Testis (tissue), 3 donors: ENCODE data around the gene CCL14. TPM values are rescaled to one million over a fixed set of nuclear protein-coding genes. Genes with fewer than 3 reads are reported as not detected.

Experiments
- DNase-seq: peaks from one replicate; pipeline ENCODE4 v3.0.0-alpha.2; 2019
- H3K27ac ChIP-seq, 2 donors: fragments of 200-600 bp; sonication (generic); one replicate each; pipeline ENCODE4 v1.5.1; 2019
- H3K27me3 ChIP-seq: fragments of 200-600 bp; sonication (generic); one replicate; pipeline ENCODE4 v1.5.1; 2019
- H3K36me3 ChIP-seq: fragments of 200-600 bp; sonication (generic); one replicate; pipeline ENCODE4 v1.5.1; 2017; ENCODE audit warnings: low read depth; ENCODE audit errors: missing control alignments
- H3K4me1 ChIP-seq: fragments of 200-600 bp; sonication (generic); one replicate; pipeline ENCODE4 v1.5.1; 2019
- H3K4me3 ChIP-seq, 2 donors: fragments of 200-600 bp; sonication (generic); one replicate each; pipeline ENCODE4 v1.5.1; 2017 to 2019
- H3K9me3 ChIP-seq: fragments of 200-600 bp; sonication (generic); one replicate; pipeline ENCODE4 v1.5.1; 2017
- POLR2A ChIP-seq: fragments of 450-650 bp; IDR thresholded peaks from one replicate; pipeline ENCODE4 v1.6.1; 2017; ENCODE audit warnings: antibody characterized with exemption, mild to moderate bottlenecking, moderate library complexity
- WGBS, 2 donors: methylation state at CpG; one replicate each; pipeline ENCODE4 v1.1.5; 2018; 5-methylcytosine and 5-hydroxymethylcytosine counted together
- intact Hi-C: fragments of 100-400 bp; cut with DNase I; formaldehyde crosslinking; loops from one replicate; pipeline ENCODE4 v1.15.1; 2023; ENCODE audit warnings: low total_unique reads
- polyA plus RNA-seq: library from polyadenylated mRNA; stranded (reverse); fragments of 350-450 nt; fragmentation: Illumina TruSeq; extraction: RNeasy Lipid Tissue Mini Kit (QIAGEN cat#74804); gene quantifications from one replicate; pipeline ENCODE4 v1.2.3, GENCODE V29; 2014; ENCODE audit warnings: low read depth, low replicate concordance; ENCODE audit not compliant: insufficient read depth
- total RNA-seq, 2 donors: library from RNA; depleted of rRNA; stranded (reverse); fragments of >200 nt; gene quantifications; one replicate each; pipeline ENCODE4 v1.2.3, GENCODE V29; 2016
- TF ChIP-seq, protein P1 (sequence below), 3 experiments: fragments of 450-650 bp in 2 of 3; fragments of 200-600 bp in 1 of 3; sonication (generic) in 1 of 3; IDR thresholded peaks; one replicate each; pipeline ENCODE4 v1.5.1; 2016 to 2019; ENCODE audit warnings: antibody characterized with exemption in 3 of 3, mild to moderate bottlenecking in 2 of 3, moderate library complexity in 1 of 3

CCL14 gene
- total and polyA plus RNA-seq, 3 donors from 2014 or later, result 11.4 to 57.5 (median 12.3) TPM

DNA sequence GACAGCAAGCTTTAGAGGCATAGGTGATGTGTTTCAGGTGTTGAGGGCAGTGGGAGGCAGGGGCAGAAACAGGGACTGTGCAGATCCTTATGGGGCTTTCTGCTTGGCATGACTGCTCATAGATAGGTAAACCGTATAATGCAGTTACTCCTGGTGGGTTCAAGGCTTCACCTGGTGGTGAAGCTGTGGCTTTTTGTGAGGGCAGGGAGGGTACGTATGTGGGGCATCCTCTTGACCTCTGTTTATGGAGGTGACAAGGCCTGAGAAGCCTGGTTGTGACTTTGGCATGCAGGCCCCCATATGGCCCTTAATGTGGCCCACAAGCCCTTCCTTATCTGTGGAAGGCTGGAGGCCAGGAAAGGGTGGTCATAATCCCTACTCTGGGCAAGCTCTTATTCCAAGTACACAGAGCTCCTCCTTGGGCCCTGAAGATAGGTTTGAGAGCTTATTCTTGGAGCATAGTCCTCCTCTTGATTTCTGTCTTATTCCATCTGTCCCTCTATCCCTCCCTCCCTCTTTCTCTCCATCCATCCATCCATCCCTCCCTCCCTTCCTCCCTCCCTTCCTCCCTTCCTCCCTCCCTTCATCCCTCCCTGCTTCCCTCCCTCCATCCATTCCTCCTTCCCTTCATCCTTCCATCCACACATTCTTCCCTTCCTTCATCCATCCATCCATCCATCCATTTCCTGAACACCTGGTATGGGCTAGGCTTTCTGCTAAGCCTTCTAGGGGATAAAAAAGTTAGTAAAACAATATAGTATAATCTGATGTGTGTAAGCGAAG is 3.9 kb downstream of the CCL14 start:
- Histone ChIP-seq H3K4me1 (no peaks in the 10 kb centered on the region), H3K4me3 (no peak overlapping the region), H3K36me3 (no peaks in the 10 kb centered on the region), H3K27ac (no peak overlapping the region), H3K27me3 (no peaks in the 10 kb centered on the region), H3K9me3 (no peaks in the 10 kb centered on the region)
- no peak for DNase-seq
- intact Hi-C loops, result no loop called here
- TF ChIP-seq, protein P1, sequence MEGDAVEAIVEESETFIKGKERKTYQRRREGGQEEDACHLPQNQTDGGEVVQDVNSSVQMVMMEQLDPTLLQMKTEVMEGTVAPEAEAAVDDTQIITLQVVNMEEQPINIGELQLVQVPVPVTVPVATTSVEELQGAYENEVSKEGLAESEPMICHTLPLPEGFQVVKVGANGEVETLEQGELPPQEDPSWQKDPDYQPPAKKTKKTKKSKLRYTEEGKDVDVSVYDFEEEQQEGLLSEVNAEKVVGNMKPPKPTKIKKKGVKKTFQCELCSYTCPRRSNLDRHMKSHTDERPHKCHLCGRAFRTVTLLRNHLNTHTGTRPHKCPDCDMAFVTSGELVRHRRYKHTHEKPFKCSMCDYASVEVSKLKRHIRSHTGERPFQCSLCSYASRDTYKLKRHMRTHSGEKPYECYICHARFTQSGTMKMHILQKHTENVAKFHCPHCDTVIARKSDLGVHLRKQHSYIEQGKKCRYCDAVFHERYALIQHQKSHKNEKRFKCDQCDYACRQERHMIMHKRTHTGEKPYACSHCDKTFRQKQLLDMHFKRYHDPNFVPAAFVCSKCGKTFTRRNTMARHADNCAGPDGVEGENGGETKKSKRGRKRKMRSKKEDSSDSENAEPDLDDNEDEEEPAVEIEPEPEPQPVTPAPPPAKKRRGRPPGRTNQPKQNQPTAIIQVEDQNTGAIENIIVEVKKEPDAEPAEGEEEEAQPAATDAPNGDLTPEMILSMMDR (IDR thresholded peaks at IDR 0.05), result no peak
- no peak for TF ChIP-seq POLR2A
- 93 to 96% methylated on average over 2 to 3 of the region's 3 CpGs for WGBS, 2 donors

DNA sequence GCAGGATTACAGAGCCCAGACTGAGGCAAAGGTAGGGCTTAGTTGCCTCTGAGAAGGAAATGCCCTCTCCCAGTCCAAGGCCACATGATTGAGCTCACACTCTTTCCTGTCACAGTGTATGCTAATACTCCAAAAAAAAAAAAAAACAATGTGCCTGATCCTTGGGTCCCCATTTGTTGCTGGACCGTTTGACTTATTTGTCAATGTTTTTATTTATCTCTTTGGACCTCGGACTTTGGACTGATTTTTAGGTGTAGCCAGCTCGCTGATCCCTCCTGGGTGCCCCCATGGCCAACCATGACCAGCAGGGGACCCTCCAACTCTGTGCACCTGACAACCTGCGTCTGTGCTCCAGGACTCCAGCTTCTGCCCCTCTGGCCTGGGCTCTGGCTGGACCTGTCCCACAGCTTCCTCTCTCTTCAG is 4.6 kb downstream of the CCL14 start:
- H3K36me3 ChIP-seq, result no peaks in the 10 kb centered on the region
- H3K9me3 ChIP-seq, result no peaks in the 10 kb centered on the region
- no peak for DNase-seq
- H3K27ac ChIP-seq, result no peak overlapping the region
- intact Hi-C loops, result no loop called here
- no peak for TF ChIP-seq POLR2A
- TF ChIP-seq, protein P1 (IDR thresholded peaks at IDR 0.05), result no peak
- no peaks in the 10 kb centered on the region for H3K27me3 ChIP-seq
- WGBS, 2 donors, result 80% methylated on average over 4 of the region's 4 CpGs
- no peak overlapping the region for H3K4me3 ChIP-seq
- no peaks in the 10 kb centered on the region for H3K4me1 ChIP-seq

DNA sequence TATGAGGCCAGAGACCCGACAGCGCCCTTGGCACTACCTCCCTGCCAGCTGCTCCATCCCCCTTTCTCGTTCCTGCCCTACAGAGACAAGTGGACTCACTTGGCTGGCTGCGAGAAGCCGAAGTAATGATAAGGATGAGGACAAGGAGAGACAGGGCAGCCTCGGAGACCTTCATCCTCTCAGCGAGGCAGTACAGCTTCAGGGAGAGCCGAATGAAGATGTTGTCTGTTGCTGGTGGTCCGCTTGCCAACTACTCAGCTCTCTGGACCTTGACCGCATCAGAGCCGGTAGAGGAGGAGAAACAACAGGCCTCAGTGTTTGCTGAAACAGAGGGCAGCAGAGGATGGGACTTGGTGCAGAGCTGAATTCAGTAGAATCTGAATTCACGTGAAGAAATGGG is 5.3 kb downstream of the CCL14 start, which contains the start of gene CCL16:
Gene CCL16, minus strand, starts transcription at position 252 of the 400 bp plus-strand sequence. Its CDS starts 77 bp downstream, at position 175.
- Histone ChIP-seq H3K4me3 (no peak within 1 kb of the TSS), H3K27me3 (no peaks in the 10 kb centered on the region), H3K4me1 (no peaks in the 10 kb centered on the region), H3K27ac (no peak within 1 kb of the TSS), H3K36me3 (no peaks in the 10 kb centered on the region), H3K9me3 (no peaks in the 10 kb centered on the region)
- whole genome bisulfite sequencing, 2 donors, result 86 to 93% methylated on average over 12 of the region's 12 CpGs
- DNase-seq, result no peak
- TF ChIP-seq POLR2A, result no peak
- TF ChIP-seq, protein P1 (IDR thresholded peaks at IDR 0.05), result no peak
- intact Hi-C loops, result no loop called here

DNA sequence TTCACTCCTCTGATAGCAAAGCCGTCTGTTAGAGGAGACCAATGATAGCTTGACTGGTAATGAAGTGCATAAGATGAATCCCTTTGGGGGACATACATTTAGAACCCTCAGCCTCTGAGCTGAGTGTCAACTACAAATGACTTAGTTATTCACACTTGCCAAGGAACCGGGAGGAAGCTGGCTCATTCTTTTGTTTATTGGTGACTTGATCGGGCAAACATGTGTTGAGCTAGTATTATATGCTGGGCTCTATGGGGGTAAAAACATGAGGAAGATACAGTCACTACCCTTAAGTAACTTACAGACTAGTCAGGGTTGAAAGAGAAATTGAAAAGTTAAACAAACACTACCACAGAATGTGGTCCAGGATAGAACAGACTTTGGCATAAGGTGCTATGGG is 8.2 kb downstream of the CCL14 start:
- no peak for DNase-seq
- Histone ChIP-seq H3K9me3 (no peaks in the 10 kb centered on the region), H3K36me3 (no peaks in the 10 kb centered on the region), H3K27ac (no peak overlapping the region), H3K4me1 (no peaks in the 10 kb centered on the region), H3K4me3 (no peak overlapping the region), H3K27me3 (no peaks in the 10 kb centered on the region)
- TF ChIP-seq POLR2A, result no peak
- TF ChIP-seq, protein P1 (IDR thresholded peaks at IDR 0.05), result no peak
- intact Hi-C loops, result no loop called here
- 84 to 89% methylated on average over 3 of the region's 3 CpGs for WGBS, 2 donors

GRCh38 chr17:35977509-35977908 is 9.0 kb downstream of the CCL14 start:
- Histone ChIP-seq H3K9me3 (no peaks in the 10 kb centered on the region), H3K4me1 (no peaks in the 10 kb centered on the region), H3K4me3 (no peak overlapping the region), H3K27ac (no peak overlapping the region), H3K27me3 (no peaks in the 10 kb centered on the region), H3K36me3 (no peaks in the 10 kb centered on the region)
- TF ChIP-seq, protein P1 (IDR thresholded peaks at IDR 0.05), result no peak
- TF ChIP-seq POLR2A, result no peak
- intact Hi-C loops, result no loop called here
- 77 to 98% methylated on average over 7 of the region's 7 CpGs for WGBS, 2 donors
- DNase-seq, result no peak
